Adrenal gland (tissue), 12 donors: ENCODE measurements around the gene IGF2. TPM values are rescaled to one million over a fixed set of nuclear protein-coding genes. Genes with fewer than 3 reads are reported as not detected.
A peak's percentile ranks its signal among the peaks of the same experiment; 100 is the strongest.

Source experiments
- DNase-seq, 7 donors: peaks; one replicate each; pipeline ENCODE4 v3.0.0-alpha.2; 2019 to 2020
- H3K27ac ChIP-seq, 5 donors: fragments of 200-600 bp; sonication (generic) in 4 of 5; 1 replicate in 3 of 5; 2 replicates in 2 of 5; pipeline versions ENCODE4 v1.5.1 to v1.8.0; 2016 to 2020; ENCODE audit warnings: mild to moderate bottlenecking in 1 of 5
- H3K27me3 ChIP-seq: fragments of 200-600 bp; 2 replicates; pipeline ENCODE4 v1.8.0; 2021
- H3K36me3 ChIP-seq, 2 donors: fragments of 200-600 bp; replicated peaks in 1 of 2; 1 replicate in 1 of 2; 2 replicates in 1 of 2; pipeline versions ENCODE4 v1.5.1 to v1.8.0; 2018 to 2022
- H3K4me1 ChIP-seq, 2 donors: fragments of 200-600 bp; replicated peaks in 1 of 2; 1 replicate in 1 of 2; 2 replicates in 1 of 2; pipeline versions ENCODE4 v1.5.1 to v1.8.0; 2018 to 2021
- H3K4me3 ChIP-seq, 4 donors: fragments of 200-600 bp; sonication (generic) in 3 of 4; one replicate each; pipeline ENCODE4 v1.5.1; 2016 to 2018
- H3K9me3 ChIP-seq, 3 donors: fragments of 200-600 bp; sonication (generic) in 1 of 3; replicated peaks in 1 of 3; 1 replicate in 2 of 3; 2 replicates in 1 of 3; pipeline versions ENCODE4 v1.5.1 to v1.8.0; 2016 to 2021
- POLR2A ChIP-seq, 2 donors: fragments of 450-650 bp; IDR thresholded peaks; one replicate each; pipeline ENCODE4 v1.6.1; 2017; ENCODE audit warnings: antibody characterized with exemption in 2 of 2, mild to moderate bottlenecking in 2 of 2, moderate library complexity in 1 of 2
- WGBS, 4 donors: extraction: QIAGEN DNeasy Blood & Tissue Kit in 2 of 4; methylation state at CpG; one replicate each; pipeline versions ENCODE4 v1.1.5 to v1.1.7; 2013 to 2017; 5-methylcytosine and 5-hydroxymethylcytosine counted together
- intact Hi-C, 2 donors: fragments of 100-400 bp; cut with DNase I; formaldehyde crosslinking; loops; one replicate each; pipeline versions ENCODE4 v1.14.1 to v1.15.0; 2022 to 2023
- polyA plus RNA-seq, 3 donors: library from polyadenylated mRNA; stranded (reverse); fragments of 200-250 nt in 2 of 3; fragments of 350-450 nt in 1 of 3; fragmentation: Illumina TruSeq in 1 of 3; extraction: RNeasy Lipid Tissue Mini Kit (QIAGEN cat#74804) in 1 of 3; gene quantifications; one replicate each; pipeline ENCODE4 v1.2.3, GENCODE V29; 2013 to 2014
- total RNA-seq, 9 donors: library from RNA; depleted of rRNA in 4 of 9; stranded (reverse); fragments of >200 nt in 4 of 9; fragments of 120-200 nt in 1 of 9; fragmentation: NEBNext Ultra II Directional in 1 of 9; extraction: Animal tissue kit (Norgen Biotek cat#: 25700) in 1 of 9; gene quantifications; one replicate each; pipeline versions ENCODE4 v1.1.0 to v1.2.4, GENCODE V29; 2013 to 2023
- TF ChIP-seq, protein P1 (sequence below), 6 experiments: fragments of 450-650 bp in 4 of 6; fragments of 200-600 bp in 2 of 6; sonication (generic) in 1 of 6; IDR thresholded peaks; 1 replicate in 5 of 6; 2 replicates in 1 of 6; pipeline versions ENCODE4 v1.5.1 to v1.8.0; 2016 to 2021; ENCODE audit warnings: antibody characterized with exemption in 6 of 6, mild to moderate bottlenecking in 2 of 6, moderate library complexity in 1 of 6
- donor health status: healthy with polysubstance abuse.
- donor health status: Bipolar disorder and iron deficiency.
- donor health status: DM: yes; HTN: yes; CAD: no.
- donor health status: DM: no; HTN: no; CAD: no.
- donor health status: DM: no; HTN: no; CAD: no.
- donor health status: DM: yes; HTN: yes; CAD: no.

The IGF2 gene
- total and polyA plus RNA-seq, 12 donors: 41.8 to 693 (median 119) TPM

DNA sequence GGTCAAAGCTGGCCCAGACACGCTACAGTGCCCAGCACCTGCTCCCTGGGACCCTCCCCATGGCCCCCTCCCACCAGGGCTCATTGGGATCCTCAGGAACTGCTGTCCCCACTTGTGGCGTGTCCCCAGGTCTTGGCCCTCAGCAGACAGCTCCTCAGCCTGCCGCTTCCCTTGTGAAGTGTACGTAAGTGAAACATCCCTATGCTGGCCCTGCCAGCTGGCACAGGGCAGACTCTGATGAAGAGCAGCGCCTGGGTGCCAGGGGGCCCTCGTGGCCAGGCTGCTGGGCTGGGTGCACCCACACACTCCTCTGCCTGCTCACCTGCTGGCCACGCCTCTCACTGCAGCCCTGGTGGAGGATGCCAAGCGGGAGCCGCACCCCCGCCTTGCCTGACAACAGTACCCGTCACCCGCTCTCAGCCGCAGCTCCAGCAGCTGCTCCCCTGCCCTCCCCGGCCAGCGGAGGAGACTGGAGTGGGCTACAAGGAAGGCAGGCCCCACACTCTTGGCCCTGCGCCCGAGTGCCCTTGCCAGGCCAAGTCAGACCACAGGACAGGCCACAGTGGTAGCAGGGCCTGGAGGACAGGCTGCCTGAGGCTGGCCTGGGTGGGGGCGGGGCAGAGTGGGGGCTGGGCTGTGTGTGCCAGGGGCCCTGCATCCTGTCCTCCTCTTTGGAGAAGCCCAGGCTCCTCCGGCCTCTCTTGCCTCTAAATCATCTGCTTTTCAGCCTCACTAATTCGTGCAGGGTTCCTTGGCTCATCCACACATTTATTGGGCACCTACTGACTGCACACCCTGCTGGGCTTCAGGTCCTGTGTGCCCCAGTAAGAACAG lies 39.5 kb downstream of the IGF2 start:
- no peaks in the 10 kb centered on the region for H3K4me1 ChIP-seq
- peak overlapping the region in 1 of 5 donors; percentile 40 for H3K27ac ChIP-seq

DNA sequence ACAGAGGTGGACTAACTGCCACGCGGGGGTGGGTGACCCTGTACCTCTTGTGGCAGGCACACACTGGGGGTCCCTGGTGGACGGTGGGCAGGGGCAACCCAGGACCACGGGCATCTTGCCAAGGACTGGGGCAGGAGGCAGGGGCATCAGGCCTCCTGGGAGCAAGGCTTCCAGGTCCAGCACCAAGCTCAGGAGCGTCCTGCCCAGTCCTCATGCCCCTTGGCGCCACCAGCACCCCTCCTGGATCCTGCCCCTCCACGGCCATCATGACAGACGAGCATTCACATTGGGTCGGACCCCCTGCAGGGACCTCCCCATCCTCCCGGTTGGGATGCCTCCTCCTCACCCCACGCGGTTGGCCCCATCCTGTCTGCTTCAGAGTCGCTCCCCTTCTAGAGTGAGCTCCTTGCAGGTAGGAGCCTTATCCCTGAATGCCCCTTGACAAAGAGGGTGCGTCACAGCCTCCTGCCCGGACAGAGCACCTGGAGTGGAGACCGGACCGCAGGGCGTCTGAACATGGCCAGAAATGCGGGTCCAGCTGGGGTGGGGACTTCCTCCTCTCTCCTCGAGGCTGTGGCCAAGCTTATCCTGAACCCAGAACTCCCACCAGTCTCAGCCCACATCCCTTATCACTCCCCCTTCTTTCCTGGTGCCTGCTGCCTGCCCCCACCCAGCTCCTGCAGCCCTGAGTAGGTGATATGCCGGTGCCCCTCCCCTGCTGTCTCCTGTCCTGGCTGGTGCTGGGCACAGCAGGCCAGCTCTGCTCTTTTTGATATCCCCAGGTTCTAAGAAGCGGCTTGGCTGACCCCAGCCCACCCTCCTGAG lies 40.3 kb downstream of the IGF2 start:
- intact Hi-C loops: no loop called here
- H3K9me3 ChIP-seq: no peaks in the 10 kb centered on the region
- no peak for TF ChIP-seq POLR2A (IDR thresholded peaks at IDR 0.05)
- TF ChIP-seq, protein P1, sequence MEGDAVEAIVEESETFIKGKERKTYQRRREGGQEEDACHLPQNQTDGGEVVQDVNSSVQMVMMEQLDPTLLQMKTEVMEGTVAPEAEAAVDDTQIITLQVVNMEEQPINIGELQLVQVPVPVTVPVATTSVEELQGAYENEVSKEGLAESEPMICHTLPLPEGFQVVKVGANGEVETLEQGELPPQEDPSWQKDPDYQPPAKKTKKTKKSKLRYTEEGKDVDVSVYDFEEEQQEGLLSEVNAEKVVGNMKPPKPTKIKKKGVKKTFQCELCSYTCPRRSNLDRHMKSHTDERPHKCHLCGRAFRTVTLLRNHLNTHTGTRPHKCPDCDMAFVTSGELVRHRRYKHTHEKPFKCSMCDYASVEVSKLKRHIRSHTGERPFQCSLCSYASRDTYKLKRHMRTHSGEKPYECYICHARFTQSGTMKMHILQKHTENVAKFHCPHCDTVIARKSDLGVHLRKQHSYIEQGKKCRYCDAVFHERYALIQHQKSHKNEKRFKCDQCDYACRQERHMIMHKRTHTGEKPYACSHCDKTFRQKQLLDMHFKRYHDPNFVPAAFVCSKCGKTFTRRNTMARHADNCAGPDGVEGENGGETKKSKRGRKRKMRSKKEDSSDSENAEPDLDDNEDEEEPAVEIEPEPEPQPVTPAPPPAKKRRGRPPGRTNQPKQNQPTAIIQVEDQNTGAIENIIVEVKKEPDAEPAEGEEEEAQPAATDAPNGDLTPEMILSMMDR (IDR thresholded peaks at IDR 0.05): no peak
- DNase-seq: no peak
- no peaks in the 10 kb centered on the region for H3K36me3 ChIP-seq
- H3K4me1 ChIP-seq: no peaks in the 10 kb centered on the region
- WGBS, 4 donors: 79 to 88% (median 84%) methylated on average over 15 to 22 of the region's 22 CpGs
- H3K27ac ChIP-seq: no peak overlapping the region
- H3K4me3 ChIP-seq: no peak overlapping the region
- H3K27me3 ChIP-seq: no peaks in the 10 kb centered on the region

More for the DNA sequence above, 39.5 kb downstream of the IGF2 start:
- intact Hi-C loops: no loop called here
- TF ChIP-seq, protein P1 (IDR thresholded peaks at IDR 0.05): no peak
- no peak for TF ChIP-seq POLR2A (IDR thresholded peaks at IDR 0.05)
- H3K27me3 ChIP-seq: no peaks in the 10 kb centered on the region
- 76 to 97% (median 79%) methylated on average over 5 to 20 of the region's 20 CpGs for WGBS, 4 donors
- H3K4me3 ChIP-seq: no peak overlapping the region
- peak in 1 of 7 donors; percentile 14 for DNase-seq
- H3K9me3 ChIP-seq: no peaks in the 10 kb centered on the region
- no peaks in the 10 kb centered on the region for H3K36me3 ChIP-seq

DNA sequence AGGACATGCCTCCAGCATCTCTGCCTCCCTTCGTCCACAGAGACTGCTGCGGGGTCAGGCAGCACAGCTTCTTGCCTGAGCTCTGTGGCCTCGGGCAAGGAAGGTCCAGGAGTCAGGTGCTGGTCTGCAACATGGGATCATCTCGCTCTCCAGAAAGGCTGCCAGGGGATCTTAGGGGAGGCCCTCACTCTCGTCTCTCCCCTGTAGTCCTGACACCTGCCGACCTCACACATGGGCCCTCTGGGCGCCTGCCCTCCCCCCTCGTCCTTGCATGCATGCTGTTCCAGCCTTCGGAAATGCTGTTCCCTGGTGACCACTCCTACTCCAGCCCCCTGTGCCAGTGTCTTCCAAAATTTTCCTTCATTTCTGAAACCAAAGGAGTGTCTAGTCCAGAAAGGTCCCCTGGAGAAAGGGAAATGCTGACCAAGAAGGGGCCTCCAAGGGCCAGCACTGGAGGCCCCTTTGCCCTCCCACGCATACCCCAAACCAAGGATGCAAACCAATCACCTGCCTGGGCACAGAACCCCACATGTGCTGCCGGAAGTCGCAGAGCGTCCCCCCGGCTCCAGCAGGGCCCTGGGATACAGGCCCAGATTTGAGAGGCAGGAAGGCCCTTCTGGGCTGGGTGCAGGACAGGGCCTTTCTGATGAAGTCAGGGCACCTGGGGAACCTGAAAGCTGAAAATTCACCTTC lies 41.0 kb downstream of the IGF2 start:
- H3K9me3 ChIP-seq: no peaks in the 10 kb centered on the region
- H3K4me1 ChIP-seq: no peaks in the 10 kb centered on the region
- H3K4me3 ChIP-seq: no peak overlapping the region
- intact Hi-C loops: no loop called here
- no peaks in the 10 kb centered on the region for H3K36me3 ChIP-seq
- WGBS, 4 donors: 86 to 94% (median 89%) methylated on average over 2 to 14 of the region's 14 CpGs
- TF ChIP-seq, protein P1 (IDR thresholded peaks at IDR 0.05): no peak
- TF ChIP-seq POLR2A (IDR thresholded peaks at IDR 0.05): no peak
- no peaks in the 10 kb centered on the region for H3K27me3 ChIP-seq
- H3K27ac ChIP-seq: peak overlapping the region in 1 of 5 donors; percentile 85
- DNase-seq: peak in 1 of 7 donors; percentile 8
